Measurements from ENCODE around the gene ZC3HAV1.

The ZC3HAV1 gene

DNA sequence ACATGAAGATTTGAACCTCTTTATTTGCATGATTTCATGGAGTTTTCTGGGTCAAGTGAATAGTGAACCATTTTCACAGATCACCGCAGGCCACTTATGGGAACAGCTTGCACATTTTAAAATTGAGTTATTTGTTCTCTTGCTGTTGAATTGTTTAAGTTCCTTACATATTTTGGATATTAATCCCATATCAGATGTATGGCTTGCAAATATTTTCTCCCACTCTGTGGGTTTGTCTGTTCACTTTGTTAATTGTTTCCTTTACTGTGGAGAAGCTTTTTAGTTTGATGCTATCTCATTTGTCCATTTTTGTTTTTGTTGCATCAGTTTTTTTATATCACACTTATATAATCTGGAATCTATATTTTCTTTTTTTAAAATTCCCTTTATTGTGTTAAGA lies 59.6 kb downstream of the ZC3HAV1 start:
- Histone ChIP-seq H3K27me3 (ENCODE audit: insufficient read depth, poor library complexity, severe bottlenecking) (no peaks in the 10 kb centered on the region), H3K4me3 (replicated peaks; ENCODE audit: insufficient read depth, low read length) (no peak overlapping the region), H3K27ac (replicated peaks) (no peak overlapping the region)
- TF ChIP-seq SPI1 (IDR thresholded peaks at IDR 0.05; ENCODE audit: borderline replicate concordance, low read depth), result no peak
- no peak for TF ChIP-seq POLR2AphosphoS5 (IDR thresholded peaks at IDR 0.05; ENCODE audit: low read depth)
- TF ChIP-seq, protein P1, sequence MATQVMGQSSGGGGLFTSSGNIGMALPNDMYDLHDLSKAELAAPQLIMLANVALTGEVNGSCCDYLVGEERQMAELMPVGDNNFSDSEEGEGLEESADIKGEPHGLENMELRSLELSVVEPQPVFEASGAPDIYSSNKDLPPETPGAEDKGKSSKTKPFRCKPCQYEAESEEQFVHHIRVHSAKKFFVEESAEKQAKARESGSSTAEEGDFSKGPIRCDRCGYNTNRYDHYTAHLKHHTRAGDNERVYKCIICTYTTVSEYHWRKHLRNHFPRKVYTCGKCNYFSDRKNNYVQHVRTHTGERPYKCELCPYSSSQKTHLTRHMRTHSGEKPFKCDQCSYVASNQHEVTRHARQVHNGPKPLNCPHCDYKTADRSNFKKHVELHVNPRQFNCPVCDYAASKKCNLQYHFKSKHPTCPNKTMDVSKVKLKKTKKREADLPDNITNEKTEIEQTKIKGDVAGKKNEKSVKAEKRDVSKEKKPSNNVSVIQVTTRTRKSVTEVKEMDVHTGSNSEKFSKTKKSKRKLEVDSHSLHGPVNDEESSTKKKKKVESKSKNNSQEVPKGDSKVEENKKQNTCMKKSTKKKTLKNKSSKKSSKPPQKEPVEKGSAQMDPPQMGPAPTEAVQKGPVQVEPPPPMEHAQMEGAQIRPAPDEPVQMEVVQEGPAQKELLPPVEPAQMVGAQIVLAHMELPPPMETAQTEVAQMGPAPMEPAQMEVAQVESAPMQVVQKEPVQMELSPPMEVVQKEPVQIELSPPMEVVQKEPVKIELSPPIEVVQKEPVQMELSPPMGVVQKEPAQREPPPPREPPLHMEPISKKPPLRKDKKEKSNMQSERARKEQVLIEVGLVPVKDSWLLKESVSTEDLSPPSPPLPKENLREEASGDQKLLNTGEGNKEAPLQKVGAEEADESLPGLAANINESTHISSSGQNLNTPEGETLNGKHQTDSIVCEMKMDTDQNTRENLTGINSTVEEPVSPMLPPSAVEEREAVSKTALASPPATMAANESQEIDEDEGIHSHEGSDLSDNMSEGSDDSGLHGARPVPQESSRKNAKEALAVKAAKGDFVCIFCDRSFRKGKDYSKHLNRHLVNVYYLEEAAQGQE (IDR thresholded peaks at IDR 0.05; ENCODE audit: insufficient replicate concordance, low read depth), result no peak
- TF ChIP-seq, protein P2, sequence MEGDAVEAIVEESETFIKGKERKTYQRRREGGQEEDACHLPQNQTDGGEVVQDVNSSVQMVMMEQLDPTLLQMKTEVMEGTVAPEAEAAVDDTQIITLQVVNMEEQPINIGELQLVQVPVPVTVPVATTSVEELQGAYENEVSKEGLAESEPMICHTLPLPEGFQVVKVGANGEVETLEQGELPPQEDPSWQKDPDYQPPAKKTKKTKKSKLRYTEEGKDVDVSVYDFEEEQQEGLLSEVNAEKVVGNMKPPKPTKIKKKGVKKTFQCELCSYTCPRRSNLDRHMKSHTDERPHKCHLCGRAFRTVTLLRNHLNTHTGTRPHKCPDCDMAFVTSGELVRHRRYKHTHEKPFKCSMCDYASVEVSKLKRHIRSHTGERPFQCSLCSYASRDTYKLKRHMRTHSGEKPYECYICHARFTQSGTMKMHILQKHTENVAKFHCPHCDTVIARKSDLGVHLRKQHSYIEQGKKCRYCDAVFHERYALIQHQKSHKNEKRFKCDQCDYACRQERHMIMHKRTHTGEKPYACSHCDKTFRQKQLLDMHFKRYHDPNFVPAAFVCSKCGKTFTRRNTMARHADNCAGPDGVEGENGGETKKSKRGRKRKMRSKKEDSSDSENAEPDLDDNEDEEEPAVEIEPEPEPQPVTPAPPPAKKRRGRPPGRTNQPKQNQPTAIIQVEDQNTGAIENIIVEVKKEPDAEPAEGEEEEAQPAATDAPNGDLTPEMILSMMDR (IDR thresholded peaks at IDR 0.05; ENCODE audit: insufficient read depth, low read length), result no peak
- TF ChIP-seq GABPA (IDR thresholded peaks at IDR 0.05; ENCODE audit: low read depth), result no peak
- no peak for DNase-seq (ENCODE audit: low read depth in 1 of 2, low spot score in 1 of 2)

DNA sequence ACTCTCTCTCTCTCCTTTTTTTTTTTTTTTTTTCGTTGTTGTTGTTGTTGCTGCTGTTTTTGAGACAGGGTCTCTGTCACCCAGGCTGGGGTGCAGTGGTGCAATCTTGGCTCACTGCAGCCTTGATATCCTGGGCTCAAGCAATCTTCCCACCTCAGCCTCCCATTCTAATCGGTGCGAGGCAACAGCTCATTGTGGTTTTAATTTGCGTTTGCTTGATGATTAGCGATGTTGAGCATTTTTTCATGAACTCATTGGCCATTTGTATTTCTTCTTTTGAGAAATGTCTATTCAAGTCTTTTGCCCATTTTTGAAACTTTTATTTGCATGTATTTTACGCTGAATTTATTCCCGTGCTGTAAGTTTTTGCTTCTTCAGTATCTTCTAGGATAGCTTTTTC lies 60.4 kb downstream of the ZC3HAV1 start:
- no peak for DNase-seq (ENCODE audit: low read depth in 1 of 2, low spot score in 1 of 2)
- H3K27me3 ChIP-seq (ENCODE audit: insufficient read depth, poor library complexity, severe bottlenecking), result no peaks in the 10 kb centered on the region
- TF ChIP-seq, protein P2 (IDR thresholded peaks at IDR 0.05; ENCODE audit: insufficient read depth, low read length), result no peak
- TF ChIP-seq, protein P1 (IDR thresholded peaks at IDR 0.05; ENCODE audit: insufficient replicate concordance, low read depth), result no peak
- TF ChIP-seq POLR2AphosphoS5 (IDR thresholded peaks at IDR 0.05; ENCODE audit: low read depth) (no peak), GABPA (IDR thresholded peaks at IDR 0.05; ENCODE audit: low read depth) (no peak), SPI1 (IDR thresholded peaks at IDR 0.05; ENCODE audit: borderline replicate concordance, low read depth) (no peak)
- no peak overlapping the region for H3K4me3 ChIP-seq (replicated peaks; ENCODE audit: insufficient read depth, low read length)
- no peak overlapping the region for H3K27ac ChIP-seq (replicated peaks)

DNA sequence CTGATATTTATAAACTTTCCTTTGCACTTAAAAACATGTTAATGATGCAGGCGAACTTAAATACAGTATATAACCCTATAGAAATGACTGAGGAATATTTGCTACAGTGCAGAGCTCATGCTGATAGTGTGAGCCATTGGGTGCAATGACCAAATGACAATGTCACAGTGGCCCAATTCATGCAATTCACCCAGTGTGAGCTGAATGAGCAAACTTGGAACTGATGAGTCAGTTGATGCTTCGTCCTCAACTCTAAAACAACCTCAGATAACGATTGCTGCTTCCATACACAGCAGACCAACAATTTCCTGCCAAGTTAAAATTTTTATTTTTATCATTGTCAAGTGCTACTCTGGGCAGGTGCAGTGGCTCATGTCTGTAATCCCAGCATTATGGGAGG lies 61.5 kb downstream of the ZC3HAV1 start:
- Histone ChIP-seq H3K27ac (replicated peaks) (no peak overlapping the region), H3K4me3 (replicated peaks; ENCODE audit: insufficient read depth, low read length) (no peak overlapping the region), H3K27me3 (ENCODE audit: insufficient read depth, poor library complexity, severe bottlenecking) (no peaks in the 10 kb centered on the region)
- no peak for TF ChIP-seq POLR2AphosphoS5 (IDR thresholded peaks at IDR 0.05; ENCODE audit: low read depth)
- TF ChIP-seq, protein P2 (IDR thresholded peaks at IDR 0.05; ENCODE audit: insufficient read depth, low read length), result no peak
- no peak for TF ChIP-seq GABPA (IDR thresholded peaks at IDR 0.05; ENCODE audit: low read depth)
- TF ChIP-seq SPI1 (IDR thresholded peaks at IDR 0.05; ENCODE audit: borderline replicate concordance, low read depth), result no peak
- TF ChIP-seq, protein P1 (IDR thresholded peaks at IDR 0.05; ENCODE audit: insufficient replicate concordance, low read depth), result no peak
- no peak for DNase-seq (ENCODE audit: low read depth in 1 of 2, low spot score in 1 of 2)

All from HL-60 (cell line).